Stimulated activated CD4-positive, alpha-beta T cell treated with anti-CD3 and anti-CD28 coated beads, Interleukin-1b, Interleukin-23, amount 100 ng/mL, for 4 hours (primary cell): Measurements from ENCODE around the gene PHF5A.

ENCODE experiments used
- DNase-seq, 2 donors: peaks; one replicate each; pipeline ENCODE4 v3.0.0-alpha.2; 2020; ENCODE audit warnings: low read depth in 2 of 2

Gene PHF5A, protein sequence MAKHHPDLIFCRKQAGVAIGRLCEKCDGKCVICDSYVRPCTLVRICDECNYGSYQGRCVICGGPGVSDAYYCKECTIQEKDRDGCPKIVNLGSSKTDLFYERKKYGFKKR

DNA sequence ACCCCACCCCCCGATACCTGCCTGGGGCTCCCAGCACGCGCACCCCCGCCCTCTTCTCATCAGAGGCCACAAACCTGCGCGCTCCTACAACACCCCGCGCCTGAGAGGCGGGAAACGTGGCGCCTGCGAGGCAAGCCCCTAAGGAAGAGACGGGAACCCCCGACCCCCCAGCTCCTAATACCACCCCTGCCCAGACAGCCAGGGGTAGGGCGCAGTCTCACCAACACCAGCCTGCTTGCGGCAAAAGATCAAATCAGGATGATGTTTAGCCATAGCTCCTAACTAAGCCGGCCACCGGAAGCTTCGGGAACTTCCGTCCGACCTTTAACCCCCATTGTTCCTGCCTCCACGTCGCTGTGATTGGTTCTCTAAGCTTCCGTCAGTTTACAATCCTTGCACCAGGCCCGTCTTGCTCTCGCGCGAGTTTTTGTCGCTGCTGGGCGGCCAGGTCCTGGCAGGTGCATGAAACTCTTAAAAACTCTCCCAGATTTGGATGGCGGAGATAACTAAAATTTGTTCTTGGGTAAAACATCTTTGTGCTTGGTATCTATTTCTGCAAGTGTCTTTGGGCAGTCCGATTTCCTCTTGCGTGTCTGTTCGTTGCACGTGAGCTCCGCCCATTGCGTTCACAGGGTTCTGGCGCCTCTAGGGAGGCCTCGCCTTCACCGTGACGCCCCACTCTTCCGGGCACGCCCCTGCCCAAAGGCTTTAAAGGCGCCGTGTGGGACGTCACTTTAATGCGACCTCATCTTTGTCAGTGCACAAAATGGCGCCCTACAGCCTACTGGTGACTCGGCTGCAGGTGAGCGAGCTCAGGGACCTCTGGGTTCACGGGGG is at the start of gene PHF5A, which contains the start of gene ACO2:
Gene PHF5A, minus strand, starts transcription at position 312 of the 837 bp plus-strand sequence. Its CDS starts 39 bp downstream, at position 273.
Gene ACO2, plus strand, starts transcription at position 737 of the 837 bp plus-strand sequence. Its CDS starts 30 bp downstream, at position 767.
- peak; percentile 95 to 97 for DNase-seq

DNA sequence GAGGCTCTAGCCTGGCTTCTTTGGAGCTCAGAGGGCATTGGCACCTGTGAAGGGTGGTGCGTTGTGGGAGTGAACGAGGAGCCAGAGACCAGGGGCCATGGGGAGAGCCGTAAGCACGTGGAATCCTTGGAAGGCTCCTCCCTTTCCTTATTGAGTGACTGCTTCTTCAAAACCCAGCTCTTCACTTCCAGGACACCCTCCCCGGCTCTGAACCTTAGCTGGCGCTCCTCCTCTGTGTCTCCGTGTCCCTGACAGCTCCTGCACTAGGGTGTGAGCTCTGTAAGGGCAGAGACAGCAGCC is 49.5 kb upstream of the PHF5A start:
- DNase-seq: no peak

DNA sequence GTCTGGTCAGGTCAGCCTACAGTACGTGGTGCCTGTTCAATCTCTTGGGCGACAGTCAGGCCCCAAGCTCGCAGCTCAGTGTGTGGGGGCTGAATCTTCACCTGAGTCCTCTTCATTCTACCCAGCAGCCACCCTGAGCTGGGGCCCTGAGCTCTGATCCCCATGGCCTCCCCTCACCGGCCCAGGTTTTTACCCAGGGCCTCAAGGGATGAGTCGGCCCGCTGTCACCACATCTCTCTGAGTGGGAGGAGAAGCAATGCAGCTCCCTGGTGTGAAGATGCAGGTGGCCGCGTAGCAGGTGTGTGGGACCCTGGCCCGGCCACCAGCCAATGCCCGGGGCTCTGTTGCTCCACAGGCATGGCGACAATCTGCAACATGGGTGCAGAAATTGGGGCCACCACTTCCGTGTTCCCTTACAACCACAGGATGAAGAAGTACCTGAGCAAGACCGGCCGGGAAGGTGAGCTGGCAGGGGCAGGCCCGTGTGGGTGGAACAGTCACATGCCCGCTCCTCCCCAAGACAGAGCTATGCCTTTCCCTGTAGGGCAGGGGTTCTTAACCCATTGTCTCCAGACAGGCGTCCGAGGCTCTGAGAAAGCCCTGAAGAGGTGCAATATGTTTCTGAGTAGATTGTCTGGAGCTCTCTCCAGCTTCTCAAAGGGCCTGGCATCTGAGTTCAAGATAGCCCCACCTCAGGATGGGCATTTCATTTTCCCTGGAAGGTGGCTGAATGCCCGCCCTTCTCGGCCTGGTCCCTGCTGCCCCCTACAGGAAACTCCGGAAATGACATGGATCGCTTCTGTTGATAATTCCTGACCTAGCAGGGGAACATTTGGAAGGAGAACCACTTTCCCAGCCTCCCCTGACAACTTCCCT is 48.9 kb upstream of the PHF5A start:
- DNase-seq: peak; percentile 27 to 36

DNA sequence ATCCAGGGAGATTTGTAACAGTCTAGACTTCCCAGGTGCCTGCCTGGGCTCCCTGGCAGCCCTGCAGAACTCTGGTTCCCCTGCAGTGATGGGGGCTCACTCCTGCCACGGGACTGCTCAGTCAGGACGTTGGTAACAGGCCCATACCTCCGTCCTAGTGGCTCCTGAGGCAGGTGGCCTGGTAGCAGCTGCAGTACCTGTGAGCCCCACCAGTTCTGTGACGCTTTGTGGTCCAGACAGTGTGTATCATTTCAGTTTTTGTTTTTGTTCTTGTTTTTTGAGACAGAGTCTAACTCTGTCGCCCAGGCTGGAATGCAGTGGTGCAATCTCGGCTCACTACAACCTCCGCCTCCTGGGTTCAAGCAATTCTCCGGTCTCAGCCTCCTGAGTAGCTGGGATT is 48.0 kb upstream of the PHF5A start:
- no peak for DNase-seq

DNA sequence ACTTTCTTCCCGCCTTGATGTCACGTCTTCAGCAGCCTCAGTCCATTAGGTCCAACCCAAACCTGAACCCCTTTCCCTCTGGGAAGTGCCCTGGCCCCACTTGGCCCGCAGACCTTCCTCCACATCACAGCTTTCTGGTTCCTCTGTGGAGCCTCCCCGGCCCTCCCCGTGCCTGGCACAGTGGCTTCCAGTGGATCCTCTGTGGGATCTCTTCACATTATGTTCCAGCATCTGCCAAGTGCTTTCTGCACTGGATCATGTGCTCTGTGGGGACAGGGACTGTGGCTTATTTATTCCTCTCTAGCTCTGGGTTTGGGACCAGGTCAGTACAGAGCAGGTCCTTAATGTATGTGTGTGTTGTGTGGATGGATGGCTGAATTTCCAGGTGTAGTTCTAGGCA is 44.9 kb upstream of the PHF5A start:
- no peak for DNase-seq

DNA sequence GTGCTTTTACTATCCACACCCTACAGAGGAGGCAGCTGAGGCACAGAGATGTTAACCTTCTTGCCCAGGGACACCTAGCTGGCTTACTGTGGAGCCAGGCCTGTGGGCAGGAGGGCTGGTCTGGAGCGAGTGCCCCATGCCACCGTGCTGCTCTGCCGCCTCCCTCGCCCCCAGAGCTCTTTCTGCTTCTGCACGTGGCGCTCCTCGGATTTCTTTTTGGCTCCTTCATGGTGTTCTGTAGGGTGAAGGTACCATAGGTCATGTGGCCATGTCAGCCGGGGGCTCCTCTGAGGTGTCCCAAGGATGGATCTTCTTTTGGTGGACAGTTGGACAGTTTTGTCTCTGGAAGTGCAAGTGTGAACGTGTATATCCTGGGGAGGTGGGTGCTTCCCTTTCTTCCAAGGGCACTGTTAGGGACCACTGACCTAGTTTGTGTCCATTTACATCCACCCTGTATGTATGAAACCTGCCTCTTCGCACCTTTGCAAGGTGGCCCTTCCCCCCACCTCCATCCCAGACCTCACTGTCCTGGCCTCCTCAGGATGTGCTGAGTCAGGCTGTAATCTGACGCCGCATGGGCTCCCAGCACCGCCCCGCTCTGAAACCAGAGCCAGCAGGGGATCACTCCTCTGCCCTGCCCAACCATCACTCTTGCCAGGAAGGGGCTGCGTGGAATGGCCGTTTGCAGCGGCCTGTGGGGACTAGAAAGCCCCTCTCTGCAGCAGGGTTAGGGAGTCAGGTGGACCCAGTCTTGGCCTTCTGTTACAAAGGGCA is 44.1 kb upstream of the PHF5A start:
- DNase-seq: no peak

DNA sequence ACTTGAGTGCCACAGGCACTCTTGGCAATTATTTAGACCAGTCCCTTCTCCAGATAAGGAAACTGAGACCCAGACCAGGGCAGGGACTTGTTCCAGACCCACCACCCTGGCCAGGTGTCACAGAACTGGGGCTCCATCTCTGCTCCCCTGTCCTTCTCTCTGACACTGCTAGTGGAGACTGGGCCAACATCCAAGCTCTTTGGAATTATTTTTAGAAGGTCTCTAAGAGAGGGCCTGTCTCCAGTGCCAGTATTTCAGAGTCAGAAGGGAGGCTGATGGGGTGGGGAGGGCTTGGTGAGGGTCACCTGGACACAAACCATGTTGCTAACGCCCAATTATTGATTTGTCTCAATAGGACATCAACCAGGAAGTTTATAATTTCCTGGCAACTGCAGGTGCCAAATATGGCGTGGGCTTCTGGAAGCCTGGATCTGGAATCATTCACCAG is 43.1 kb upstream of the PHF5A start:
- DNase-seq: no peak

DNA sequence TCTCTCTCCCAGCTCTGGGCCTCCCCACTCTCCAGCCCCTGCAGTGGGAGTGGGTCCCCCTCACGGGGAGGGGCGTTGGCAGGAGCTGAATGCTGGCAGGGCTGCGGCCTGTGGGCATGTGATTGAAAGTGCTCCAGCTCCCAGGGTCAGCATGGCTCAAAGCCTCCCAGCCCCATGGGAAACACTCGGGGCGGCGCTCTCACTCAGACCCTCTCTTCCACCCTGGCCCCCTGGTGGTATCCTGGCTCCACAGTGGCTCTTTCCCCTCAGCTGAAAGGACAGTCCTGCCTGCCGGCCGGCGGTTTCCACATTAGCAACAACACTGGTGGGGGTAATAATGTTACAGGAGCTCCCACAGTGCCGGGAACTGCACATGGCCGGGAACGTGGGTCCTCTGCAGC is 40.3 kb upstream of the PHF5A start:
- no peak for DNase-seq

DNA sequence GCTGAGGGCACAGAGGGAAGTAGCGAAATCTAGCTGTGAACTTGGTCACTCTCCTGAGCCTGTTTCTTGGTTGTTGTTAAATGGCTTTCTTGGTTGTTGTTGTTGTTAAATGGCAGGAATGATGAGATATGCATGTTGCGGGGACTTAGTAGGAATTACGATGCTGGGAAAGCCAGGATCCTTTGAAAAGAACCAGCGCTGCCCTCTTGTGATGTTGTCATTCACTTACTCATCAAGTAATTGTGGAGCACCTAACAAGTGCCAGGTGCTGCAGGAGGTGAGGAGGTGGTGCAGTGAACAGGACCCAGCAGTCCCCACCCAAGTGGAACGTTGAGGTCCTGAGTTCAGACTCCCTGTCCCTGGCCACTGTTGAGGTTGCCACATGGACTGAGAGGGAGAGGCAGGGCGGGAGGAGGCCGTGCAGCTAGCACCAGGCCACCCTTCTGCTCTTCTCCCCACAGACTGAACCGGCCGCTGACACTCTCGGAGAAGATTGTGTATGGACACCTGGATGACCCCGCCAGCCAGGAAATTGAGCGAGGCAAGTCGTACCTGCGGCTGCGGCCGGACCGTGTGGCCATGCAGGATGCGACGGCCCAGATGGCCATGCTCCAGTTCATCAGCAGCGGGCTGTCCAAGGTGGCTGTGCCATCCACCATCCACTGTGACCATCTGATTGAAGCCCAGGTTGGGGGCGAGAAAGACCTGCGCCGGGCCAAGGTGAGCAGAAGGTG is 39.0 kb upstream of the PHF5A start:
- DNase-seq: no peak

DNA sequence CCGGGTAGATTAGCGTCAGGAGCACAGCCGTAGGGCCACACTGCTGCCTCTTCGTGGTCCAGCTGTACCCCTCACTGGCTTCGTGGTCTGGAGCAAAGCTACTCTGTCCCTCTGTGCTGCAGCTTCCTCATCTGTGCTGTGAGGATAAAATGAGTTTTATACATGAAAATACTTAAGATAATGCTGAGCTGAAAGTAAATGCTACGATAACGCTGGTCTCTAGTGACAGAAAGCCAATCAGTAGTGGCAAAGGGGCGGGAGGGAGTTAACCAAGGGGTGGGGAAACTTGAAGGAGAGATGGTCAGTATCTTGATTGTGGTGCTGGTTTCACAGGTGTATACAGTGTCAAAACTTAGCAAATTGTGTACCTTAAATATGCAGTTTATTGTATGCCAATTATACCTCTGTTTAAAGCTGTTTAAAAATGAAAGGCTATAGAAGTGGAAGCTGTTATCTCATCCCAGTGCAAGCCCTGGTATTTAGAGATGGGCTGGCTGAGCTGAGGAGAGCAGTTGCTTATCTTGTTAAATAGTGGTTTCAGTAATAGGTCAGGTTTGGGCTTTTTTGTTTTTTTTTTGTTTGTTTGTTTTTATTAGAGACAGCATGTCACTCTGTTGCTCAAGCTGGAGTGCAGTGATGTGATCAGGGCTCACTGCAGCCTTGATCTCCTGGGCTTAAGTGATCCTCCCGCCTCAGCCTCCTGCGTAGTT is 37.2 kb upstream of the PHF5A start:
- no peak for DNase-seq

DNA sequence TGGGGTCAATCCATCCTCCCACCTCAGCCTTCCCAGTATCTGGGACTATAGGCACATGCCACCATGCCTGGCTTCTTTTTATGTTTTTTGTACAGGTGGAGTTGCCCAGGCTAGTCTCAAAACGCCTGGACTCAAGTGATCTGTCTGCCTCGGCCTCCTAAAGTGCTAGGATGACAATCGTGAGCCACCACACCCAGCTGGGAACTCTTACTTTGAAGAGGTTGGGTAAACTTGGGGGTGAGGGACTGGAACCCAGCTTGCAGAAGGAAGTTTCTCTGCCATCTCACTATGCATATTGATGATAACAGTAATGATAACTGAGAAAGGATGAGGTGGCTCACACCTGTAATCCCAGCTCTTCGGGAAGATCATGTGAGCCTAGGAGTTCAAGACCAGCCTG is 36.3 kb upstream of the PHF5A start:
- no peak for DNase-seq

DNA sequence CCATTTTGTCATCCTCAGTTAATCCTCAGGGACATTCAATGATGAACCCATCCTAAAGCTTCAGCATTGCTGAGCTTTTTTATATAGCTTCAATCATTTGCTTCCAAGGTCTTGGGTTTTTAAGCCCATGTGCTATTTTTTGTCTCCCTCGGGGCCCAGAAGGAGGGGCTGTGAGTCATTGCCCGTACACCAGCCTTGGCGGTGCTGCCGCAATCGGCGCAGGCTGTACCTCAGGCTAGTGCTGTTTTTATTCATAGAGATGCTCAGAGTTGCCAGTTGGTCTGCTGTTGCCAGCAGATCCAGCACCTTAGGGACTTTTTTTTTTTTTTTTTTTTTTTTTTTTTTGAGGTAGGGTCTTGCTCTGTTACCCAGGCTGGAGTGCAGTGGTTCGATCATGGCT is 35.9 kb upstream of the PHF5A start:
- no peak for DNase-seq

DNA sequence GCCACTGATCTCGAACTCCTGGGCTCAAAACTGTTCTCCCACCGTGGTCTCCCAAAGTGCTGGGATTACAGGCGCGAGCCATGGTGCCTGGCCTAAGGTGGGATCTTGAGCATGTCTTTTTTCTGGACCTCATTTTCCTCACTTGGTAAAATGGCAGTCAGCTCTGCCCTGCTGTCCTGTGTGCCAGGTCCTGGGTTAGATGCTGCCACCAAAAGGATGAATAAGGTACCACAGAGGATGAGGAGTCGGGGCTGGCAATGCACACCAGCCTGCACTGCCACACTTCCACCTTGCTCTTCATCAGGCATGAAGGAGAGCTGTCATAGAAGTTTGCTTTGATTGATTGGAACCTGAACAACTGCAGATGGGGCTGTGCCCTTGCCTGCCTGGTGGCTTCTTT is 32.7 kb upstream of the PHF5A start:
- DNase-seq: no peak

DNA sequence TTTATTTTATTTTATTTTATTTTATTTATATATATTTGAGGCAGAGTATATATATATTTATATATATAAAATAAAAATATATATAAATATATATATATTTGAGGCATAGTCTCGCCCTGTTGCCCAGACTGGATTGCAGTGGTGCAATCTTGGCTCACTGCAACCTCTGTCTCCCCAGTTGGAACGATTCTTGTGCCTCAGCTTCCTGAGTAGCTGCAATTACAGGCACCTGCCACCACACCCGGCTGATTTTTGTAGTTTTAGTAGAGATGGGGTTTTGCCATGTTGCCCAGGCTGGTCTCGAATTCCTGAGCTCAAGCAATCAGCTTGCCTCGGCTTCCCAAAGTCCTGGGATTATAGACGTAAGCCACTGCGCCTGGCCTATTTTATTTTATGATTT is 31.8 kb upstream of the PHF5A start:
- no peak for DNase-seq

DNA sequence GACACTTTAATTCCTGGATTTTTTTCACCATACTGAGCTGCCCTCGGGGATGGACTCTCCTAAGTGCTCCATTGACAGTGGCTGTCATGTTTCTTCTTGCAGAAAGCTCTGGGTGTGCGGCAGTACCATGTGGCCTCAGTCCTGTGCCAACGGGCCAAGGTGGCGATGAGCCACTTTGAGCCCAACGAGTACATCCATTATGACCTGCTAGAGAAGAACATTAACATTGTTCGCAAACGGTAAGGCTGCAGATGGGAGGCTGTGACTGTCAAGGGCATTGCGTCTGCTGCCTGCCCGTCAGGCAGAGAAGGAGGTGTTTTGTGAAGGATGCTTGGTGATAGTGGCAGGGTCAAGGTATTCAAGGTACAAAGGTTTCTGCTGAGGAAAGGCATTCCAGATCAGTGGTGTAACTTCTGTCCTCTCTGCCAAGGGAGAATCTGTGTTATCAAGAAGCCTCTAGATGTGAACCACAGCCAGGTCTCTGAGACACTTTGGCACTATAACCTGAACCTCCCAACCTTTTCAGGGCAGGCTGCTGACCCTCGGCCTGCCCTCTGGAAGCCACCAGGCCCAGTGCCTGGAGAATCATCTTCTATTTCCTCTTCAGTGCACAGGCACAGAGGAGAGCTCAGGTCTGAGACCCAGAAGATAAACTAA is 31.3 kb upstream of the PHF5A start:
- DNase-seq: no peak

DNA sequence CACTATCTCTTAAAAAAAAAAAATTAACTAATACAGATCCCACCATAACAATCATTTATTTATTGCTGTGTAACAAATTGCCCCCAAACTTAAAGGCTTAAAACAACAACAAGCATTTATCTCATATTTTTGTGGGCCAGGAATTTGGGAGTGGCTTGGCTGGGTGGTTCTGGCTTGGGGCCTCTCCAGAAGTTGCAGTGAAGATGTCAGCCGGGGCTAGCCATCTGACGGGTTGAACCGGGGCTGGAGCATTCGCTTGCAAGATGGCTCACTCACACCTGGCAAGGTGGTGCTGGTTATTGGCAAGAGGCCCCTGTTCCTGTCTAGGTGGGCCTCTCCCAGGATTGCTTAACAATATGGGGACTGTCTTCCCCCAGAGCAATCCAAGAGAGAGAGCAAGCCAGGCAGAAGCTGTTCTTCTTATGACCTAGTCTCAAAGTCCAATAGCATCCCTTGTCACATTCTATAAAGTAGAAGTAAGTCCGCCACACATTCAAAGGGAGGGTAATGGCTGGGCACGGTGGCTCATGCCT is 29.9 kb upstream of the PHF5A start:
- DNase-seq: no peak

DNA sequence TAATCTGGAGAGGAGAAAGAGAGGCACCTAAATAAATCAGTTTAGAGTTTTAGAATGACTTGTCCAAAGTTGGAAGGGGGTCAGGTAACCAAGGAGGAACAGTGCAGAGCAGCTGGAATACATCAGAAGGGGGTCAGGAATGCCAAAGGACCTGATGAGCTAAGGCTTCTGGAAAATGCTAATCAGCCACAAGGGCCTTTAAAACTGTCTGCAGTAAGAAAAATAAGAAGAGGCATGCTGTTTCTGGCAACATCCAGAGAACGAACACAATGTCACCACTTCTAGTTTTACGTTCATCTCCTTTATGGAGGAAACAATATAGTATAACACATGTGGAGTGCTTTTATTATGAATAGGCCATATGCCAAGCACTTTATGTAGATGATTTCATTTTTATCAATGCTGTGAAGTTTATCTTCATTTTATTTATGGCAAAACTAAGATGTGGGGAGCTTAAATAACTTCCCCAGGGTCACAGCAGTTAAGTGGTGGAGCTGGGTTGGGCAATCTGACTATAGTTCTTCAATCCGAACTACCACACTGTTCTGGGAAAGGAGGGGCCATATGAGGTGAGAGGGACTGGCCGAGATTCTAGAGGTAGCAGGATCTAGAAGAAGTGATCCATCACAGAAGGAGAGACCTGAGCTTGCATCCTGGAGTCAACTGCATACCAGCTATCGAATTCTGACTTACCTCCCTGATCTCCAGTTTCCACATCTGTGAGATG is 23.0 kb upstream of the PHF5A start:
- DNase-seq: no peak

DNA sequence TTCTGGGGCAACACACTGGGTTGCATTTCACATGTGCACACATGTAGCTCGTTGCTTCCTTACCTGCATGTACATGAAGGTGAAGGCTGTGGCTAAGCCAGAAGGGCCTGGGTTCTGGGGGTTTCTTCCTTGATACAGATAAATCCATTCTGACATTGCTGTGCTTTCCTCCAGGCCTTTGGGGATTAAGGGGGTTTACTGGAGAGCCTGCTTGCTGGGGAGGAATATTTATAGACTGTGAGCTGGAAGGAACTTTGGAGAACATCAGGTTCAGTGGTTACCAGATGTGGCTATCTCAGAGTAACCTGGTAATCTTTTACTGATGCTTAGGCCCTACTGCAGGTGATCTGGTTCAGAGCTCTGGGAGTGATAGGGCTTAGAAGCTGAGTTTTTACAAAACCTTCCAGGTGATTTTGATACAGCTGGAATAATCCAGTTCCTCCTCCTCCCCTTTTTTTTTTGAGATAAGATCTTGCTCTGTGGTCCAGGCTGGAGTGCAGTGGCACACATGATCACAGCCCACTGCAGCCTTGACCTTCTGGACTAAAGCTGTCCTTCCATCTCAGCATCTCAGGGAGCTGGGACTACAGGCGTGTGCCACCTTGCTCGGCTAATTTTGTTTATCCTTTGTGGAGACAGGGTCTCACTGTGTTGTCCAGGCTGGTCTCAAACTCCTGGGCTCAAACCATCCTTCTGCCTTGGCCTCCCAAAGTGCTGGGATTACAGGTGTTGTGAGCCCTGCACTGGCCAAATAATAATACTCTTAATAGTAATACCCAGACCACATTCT is 20.3 kb upstream of the PHF5A start:
- no peak for DNase-seq
